Measurements from ENCODE around the gene NXPE4. TPM values are rescaled to one million over a fixed set of nuclear protein-coding genes. Genes with fewer than 3 reads are reported as not detected.

NXPE4 gene
- total RNA-seq, 1 experiment from 2014 or later: not detected

DNA sequence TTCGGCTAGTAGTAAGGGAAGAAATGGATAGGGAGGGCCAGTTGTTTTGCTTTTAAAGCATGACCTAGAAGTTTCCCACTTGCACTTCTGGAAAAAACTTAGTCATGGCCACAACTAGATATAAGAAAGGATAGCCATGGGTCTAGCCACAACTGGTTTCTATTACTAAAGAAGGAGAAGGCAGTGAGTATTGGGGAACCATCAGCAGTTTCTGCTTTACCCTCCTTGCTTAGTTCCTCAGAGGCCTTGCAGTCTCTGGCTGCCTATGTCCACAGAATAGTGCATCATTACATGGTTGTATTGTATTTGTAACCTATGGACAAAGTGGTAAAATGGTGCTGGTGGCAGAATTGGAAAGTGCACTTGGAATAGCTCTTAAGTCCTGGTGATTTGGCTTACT is 71.5 kb downstream of the NXPE4 start:
- WGBS (ENCODE audit: extremely low coverage, insufficient read length, low lambda C conversion rate): no CpG with 5 or more reads among the region's 1 CpG
- H3K27ac Mint-ChIP-seq: no peak overlapping the region
- peaks cover 0 to 6% (median 3%) of the 10 kb centered on the region in 3 experiments; a peak in 6 of 7 replicates for H3K36me3 Mint-ChIP-seq (ENCODE audit: insufficient read depth in 1 of 3, low read depth in 3 of 3)
- no peak overlapping the region for H4K91ac ChIP-seq (ENCODE audit: insufficient read length, low read depth, low read length)
- no peaks in the 10 kb centered on the region for H3K27me3 Mint-ChIP-seq (ENCODE audit: low read depth)
- H3K9ac ChIP-seq (ENCODE audit: extremely low read depth, insufficient read length, low read length): no peak overlapping the region
- peaks cover 16 to 19% of the 10 kb centered on the region in 2 experiments for H3K9me3 Mint-ChIP-seq
- H3K4ac ChIP-seq (ENCODE audit: low read depth, low read length): no peak overlapping the region
- no peak overlapping the region for H4K8ac ChIP-seq (replicated peaks; ENCODE audit: insufficient read length, low read depth, low read length)
- no peak overlapping the region for H3K56ac ChIP-seq (ENCODE audit: insufficient read length, low read depth, low read length)
- no peaks in the 10 kb centered on the region for H3K4me1 Mint-ChIP-seq
- no peaks in the 10 kb centered on the region for H3K27me3 ChIP-seq (ENCODE audit: insufficient read depth, low read length)
- H3K4me3 Mint-ChIP-seq: no peak overlapping the region
- H3K79me2 ChIP-seq (ENCODE audit: insufficient read depth, low read length): no peaks in the 10 kb centered on the region
- no peak overlapping the region for H2BK120ac ChIP-seq (ENCODE audit: low read depth, low read length, poor library complexity, severe bottlenecking)
- no peak overlapping the region for H2BK20ac ChIP-seq (ENCODE audit: low read depth, low read length, poor library complexity, severe bottlenecking)
- H2BK12ac ChIP-seq (ENCODE audit: insufficient read length, low read depth, low read length): no peak overlapping the region
- no peak overlapping the region for H3K27ac ChIP-seq (ENCODE audit: insufficient read length, low read depth, low read length)
- no peak overlapping the region for H3K14ac ChIP-seq (ENCODE audit: insufficient read depth, low read length)
- no peak overlapping the region for H2BK5ac ChIP-seq (ENCODE audit: insufficient read length, low read length)
- no peak overlapping the region for H3T11ph ChIP-seq (ENCODE audit: low read length)
- no peak overlapping the region for H4K5ac ChIP-seq (ENCODE audit: insufficient read length, low read depth, low read length)
- H3K23me2 ChIP-seq (ENCODE audit: insufficient read length, low read depth, low read length, poor library complexity, severe bottlenecking): no peaks in the 10 kb centered on the region
- peaks cover 10% of the 10 kb centered on the region for H3K9me3 ChIP-seq (ENCODE audit: control insufficient read depth, low read depth, low read length)
- H2BK15ac ChIP-seq (ENCODE audit: low read depth, low read length): no peak overlapping the region
- no peak overlapping the region for H3K18ac ChIP-seq (ENCODE audit: insufficient read length, low read depth, low read length)
- H3K4me2 ChIP-seq (ENCODE audit: insufficient read depth, insufficient read length, low read length): no peak overlapping the region
- no peak for DNase-seq
- H3K4me1 ChIP-seq (ENCODE audit: insufficient read depth, low read length): no peaks in the 10 kb centered on the region
- H3K79me1 ChIP-seq (ENCODE audit: insufficient read depth, low read depth, low read length, poor library complexity, severe bottlenecking): no peaks in the 10 kb centered on the region
- TF ChIP-seq, protein P1, sequence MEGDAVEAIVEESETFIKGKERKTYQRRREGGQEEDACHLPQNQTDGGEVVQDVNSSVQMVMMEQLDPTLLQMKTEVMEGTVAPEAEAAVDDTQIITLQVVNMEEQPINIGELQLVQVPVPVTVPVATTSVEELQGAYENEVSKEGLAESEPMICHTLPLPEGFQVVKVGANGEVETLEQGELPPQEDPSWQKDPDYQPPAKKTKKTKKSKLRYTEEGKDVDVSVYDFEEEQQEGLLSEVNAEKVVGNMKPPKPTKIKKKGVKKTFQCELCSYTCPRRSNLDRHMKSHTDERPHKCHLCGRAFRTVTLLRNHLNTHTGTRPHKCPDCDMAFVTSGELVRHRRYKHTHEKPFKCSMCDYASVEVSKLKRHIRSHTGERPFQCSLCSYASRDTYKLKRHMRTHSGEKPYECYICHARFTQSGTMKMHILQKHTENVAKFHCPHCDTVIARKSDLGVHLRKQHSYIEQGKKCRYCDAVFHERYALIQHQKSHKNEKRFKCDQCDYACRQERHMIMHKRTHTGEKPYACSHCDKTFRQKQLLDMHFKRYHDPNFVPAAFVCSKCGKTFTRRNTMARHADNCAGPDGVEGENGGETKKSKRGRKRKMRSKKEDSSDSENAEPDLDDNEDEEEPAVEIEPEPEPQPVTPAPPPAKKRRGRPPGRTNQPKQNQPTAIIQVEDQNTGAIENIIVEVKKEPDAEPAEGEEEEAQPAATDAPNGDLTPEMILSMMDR (conservative IDR thresholded peaks at IDR 0.05): no peak
- H4K20me1 ChIP-seq (ENCODE audit: control insufficient read depth, insufficient read depth, insufficient read length): no peaks in the 10 kb centered on the region
- H2AFZ ChIP-seq (ENCODE audit: low read length): no peak overlapping the region
- H2AK5ac ChIP-seq (ENCODE audit: insufficient read length, low read length): no peak overlapping the region
- H3K23ac ChIP-seq (ENCODE audit: insufficient read length, low read depth, low read length): no peak overlapping the region
